GM08714 (cell line): Measurements from ENCODE around the gene RBM28.

ENCODE experiments used
- H3K4me3 ChIP-seq: fragments of 200-500 bp; sonication (Bioruptor generic); 2 replicates; pipeline ENCODE4 v1.5.1; 2014; ENCODE audit warnings: mild to moderate bottlenecking, low read length, inconsistent platforms
- ZNF274 ChIP-seq: IDR thresholded peaks from 2 replicates; pipeline ENCODE4 v1.6.1; 2012; ENCODE audit warnings: mild to moderate bottlenecking, low read depth, low read length

Gene RBM28

DNA sequence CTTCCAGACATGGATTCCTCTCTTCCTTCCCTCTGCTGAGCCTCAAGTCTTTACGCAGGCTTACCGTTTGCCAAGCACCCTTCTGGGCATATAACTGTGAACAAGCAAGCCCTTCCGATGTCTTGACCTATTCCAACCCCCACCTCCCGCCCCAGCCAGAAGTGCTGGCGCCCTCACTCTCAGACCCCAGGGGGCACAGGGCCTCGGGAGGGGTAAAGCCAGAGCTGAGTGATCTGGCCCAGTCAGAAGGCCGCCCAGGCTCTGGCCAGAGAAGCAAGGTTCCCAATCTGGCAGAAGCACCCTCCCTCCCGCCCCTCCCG is 16.6 kb upstream of the RBM28 start:
- TF ChIP-seq ZNF274 = no peak
- H3K4me3 ChIP-seq = no peak overlapping the region

DNA sequence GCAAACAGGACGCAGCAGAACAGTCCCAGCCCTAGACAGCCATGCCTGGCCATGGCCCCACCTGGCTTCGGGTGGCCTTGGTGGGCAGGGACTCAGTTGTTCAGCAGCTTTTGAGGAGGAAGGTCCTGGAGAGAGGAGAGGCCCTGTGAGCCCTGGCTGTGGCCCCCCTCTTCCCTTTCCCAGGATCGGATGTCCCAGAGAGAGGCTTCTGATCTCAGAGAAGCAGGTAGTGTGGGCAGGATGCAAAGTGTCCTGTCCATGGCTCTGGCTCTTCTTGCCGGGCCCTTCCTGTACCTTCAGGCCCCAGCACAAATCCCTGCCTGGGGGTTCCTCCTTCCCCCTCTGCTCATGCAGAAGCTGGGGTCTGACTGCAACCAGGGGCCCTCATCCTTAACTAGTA is 16.2 kb upstream of the RBM28 start:
- H3K4me3 ChIP-seq = no peak overlapping the region
- no peak for TF ChIP-seq ZNF274

DNA sequence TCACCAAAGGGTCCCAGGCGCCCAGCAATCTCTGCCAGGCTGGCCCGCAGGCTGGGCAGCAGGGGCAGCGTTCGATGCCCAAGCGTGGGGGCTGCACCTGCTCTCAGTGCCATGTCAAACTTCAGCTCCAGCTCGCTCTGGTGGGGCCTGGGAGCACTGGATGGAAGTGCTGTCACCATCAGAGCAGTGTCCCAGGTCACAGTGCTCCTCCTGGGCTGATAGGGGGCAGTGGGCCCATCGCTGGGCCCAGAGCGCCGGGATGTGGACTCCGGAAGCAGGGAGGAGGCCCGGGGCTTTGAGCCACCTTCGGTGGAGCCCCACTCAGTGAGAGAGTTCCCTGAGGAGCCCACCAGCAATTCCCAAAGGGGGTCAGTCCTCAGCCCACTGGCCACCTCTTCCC is 15.6 kb upstream of the RBM28 start:
- no peak overlapping the region for H3K4me3 ChIP-seq
- no peak for TF ChIP-seq ZNF274

DNA sequence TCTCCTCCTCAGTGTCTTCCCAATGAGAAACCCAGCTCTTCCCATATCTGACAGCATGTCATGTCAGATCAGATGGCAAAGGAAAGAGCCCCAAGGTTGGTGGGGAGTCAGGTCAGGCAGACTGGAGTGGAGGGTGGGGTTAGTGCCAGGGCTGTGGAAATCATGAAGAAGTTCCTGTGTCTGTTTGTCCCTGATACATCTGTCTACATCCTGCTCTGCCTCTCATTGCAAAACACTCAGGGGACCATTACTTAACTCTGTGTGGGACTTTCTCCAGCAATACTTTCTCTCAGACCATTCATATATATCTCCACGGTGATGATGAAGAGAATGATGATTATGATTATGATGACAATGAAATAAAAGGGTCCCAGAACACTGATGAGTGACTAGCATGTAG is 14.5 kb upstream of the RBM28 start:
- H3K4me3 ChIP-seq = no peak overlapping the region
- no peak for TF ChIP-seq ZNF274

DNA sequence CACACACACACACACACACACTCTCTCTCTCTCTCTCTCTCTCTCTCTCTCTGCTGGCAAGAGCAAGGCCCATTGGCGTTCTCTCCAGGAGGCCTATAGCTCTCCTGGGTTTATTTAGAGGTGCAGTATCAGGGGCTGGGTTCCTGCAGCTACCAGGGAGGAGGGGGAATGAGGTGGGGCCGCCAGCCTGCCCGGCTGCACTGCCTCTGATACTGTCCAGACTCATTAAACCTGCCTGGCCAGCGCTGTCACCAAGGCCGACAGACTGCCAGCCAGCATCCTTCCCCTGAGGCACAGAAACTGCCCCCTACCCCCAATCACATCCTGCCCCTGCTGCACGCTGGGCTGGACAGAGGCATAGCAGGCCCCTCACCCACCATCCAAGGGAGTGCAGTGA is 13.5 kb upstream of the RBM28 start:
- no peak overlapping the region for H3K4me3 ChIP-seq
- TF ChIP-seq ZNF274 = no peak

DNA sequence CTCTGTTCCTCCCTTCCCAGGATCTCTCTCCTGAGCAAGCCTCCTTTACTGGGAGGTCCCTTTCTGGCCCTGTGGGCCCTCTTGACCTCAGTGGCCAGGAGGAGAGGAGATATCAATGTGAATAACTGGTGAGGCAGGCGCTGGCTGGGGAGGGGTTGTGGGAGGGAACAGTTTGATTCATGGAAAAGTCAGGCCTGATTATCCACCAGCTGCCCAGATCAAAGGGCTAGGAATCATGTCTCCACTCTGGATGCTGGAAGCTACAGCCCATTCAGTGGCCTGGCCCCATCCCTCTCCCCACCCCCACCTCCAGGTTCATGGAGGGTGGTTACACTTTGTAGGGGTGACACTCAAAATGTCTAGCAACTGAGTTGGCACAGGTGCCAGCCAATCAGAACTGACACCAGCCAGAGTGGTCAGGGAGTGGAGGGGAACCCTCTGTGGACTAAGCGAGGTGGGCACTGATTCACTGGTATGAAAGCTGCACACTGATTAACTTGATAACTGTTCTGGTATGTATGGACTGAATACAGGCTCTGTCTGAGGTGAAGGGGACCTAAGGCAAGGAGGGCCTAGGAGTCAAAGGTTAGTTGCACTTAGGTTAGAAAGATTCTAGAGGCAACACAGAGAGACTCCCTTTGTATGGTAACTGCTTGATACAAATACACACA is 13.0 kb upstream of the RBM28 start:
- H3K4me3 ChIP-seq = no peak overlapping the region
- TF ChIP-seq ZNF274 = no peak

DNA sequence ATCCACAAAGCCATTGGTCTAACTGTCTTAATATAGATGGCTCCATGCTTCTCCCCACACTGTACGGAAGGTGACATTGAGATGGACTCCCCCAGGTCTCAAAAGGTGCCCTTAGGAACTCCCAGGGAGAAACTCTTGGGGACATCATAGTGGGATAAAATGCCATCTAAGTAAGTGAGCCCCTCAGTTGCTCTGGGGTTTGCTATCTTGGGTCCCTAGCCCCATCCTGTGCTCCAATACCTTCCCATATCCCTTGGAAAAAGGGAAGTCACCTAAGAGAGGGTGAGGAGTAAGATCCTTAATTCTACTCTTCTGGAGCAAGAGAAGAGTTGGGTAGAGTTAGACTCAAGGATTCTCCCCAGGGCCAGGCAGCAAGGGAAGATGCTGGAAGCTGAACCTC is 9.9 kb upstream of the RBM28 start:
- no peak for TF ChIP-seq ZNF274
- H3K4me3 ChIP-seq = no peak overlapping the region

DNA sequence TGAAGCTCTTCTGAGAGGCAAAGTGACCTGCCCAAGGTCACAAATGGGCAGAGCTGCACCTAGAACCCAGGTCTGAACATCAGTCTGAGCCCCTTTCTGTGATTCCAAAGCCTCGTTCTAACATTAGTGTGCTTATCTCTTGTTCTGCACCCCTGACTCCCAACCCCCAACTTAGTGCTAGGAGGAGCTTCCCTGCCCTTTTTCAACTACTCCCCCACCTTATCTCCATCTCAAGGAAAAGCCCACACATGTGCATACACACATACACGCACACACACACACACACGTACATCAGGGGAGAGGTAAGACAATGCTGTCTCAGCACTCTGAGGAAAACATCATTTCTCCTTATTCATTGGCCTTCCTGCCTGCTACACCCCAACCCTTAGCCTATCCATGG is 9.5 kb upstream of the RBM28 start:
- no peak overlapping the region for H3K4me3 ChIP-seq
- TF ChIP-seq ZNF274 = no peak

DNA sequence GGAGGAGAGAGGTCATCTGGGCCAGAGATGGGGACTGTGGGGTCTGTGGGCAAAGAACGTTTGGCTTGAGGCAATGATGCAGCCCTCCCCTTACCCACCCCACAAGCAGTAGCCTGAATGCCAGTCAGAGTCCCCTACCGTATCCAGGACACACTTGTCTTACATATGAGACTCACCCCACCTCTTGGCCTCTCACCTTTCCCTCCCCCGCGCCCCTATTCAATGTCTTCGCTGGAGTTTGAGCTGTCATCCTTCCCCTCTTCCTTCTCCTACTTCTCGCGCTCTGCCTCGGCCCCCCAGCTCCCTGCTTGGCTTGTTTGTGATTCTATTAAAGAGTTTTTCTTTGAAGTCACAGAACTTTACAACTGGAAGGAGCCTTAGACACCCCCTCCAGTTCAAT is 8.9 kb upstream of the RBM28 start:
- no peak overlapping the region for H3K4me3 ChIP-seq
- no peak for TF ChIP-seq ZNF274

DNA sequence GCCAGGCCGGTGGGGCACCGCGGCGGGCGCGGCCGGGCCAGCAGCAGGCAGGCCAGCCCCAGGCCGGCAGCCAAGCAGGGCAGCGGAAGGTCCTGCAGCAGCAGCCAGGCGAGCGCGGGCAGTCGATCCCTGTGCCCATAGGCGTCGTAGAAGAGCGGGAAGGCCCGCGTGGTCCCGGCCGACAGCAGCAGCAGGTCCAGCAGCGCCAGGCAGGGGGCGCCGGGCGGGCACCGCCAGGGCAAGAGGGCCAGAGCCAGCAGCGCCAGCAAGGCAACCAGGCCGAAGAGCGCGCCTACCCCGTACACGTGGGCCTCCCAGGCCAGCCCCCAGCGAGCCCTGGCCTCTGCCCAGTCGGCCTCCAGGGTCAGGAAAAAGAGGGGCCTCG is 8.4 kb upstream of the RBM28 start:
- TF ChIP-seq ZNF274 = no peak
- H3K4me3 ChIP-seq = no peak overlapping the region

DNA sequence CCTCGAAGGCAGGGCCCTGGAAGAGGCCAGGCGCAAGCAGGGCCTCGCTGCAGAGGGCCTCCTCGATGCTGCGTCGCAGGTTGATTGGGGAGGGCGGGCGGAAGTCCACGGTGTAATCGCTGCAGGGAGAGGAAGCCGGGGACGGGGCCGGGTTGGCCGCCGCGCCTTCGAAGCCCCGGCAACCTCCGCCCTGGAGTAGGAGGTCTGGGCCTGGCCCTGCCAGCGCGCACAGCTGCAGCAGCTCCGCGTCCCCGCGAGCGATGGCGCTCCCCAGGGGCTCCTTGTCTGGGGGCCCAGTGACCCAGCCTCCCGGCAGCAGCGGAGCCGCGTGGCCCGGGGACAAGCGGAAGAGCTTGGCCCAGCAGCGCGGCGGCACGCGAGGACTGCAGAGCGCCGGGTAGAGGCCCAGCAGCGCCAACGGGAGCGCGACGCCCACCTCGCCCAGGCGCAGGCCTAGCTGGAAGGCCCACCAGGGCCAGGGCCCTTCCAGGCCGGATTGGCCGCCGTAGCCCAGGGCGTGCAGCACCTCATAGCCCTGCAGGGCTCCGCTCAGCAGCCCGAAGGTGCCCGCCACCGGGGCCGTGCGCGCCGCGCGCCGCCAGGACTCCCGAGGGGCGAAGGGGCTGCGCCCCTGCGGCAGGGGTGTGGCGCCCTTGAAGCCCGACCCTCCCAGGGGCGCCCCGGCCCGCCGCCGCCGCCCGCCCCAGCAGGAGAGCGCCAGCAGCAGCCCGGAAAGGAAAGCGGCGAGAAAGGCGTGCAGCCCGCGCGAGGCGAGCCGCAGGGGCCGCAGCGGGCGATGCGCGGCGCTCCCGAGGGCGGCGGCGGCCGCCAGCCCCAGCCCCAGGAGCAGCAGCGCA is 7.8 kb upstream of the RBM28 start:
- no peak overlapping the region; the same call in 1 of the 2 replicates for H3K4me3 ChIP-seq
- no peak for TF ChIP-seq ZNF274

DNA sequence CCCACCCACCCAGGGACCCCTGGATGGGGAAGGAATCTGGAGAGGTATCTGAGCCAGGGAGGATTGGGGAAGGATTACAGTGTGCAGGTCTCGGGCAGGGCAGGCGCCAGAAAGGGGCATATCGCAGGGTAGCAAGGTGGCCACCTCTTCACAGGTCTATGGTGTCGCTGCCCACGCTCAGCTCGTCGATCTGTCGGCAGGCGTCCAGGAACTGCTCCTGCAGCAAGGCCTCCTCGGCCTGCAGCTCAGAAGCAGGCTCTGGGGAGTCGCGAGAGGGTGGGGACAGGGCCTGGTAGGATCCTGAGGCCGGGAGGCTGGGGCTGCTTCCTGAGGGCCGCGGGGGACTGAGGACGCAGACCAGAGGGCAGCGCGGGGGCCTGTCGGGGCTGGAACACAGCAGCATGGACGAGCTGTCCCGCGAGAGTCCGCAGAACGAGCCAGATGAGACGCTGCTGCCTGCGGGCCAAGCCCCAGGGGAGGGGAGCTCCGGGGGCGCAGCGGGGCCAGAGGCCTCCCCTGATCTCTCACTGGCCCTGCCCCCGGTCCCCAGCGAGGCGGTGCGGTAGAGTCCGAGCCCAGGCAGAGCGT is 7.1 kb upstream of the RBM28 start:
- TF ChIP-seq ZNF274 = no peak
- H3K4me3 ChIP-seq = no peak overlapping the region

DNA sequence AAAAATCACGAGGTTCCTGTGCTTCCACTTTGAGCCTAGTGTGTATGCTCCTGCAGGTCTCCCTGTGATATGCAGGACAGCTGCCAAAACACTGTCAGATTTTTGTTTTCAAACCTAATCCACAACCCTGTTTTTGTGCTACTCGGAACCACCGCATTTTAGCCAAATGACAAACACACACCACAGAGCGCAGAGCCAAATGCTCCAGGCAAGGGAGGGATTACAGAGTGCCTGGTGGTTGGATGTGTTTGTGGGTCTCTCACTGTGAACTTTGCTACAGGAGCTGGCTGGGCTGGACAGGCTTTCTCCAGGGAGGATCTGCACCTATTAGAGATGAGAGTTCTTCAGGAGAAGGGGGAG is 5.7 kb upstream of the RBM28 start:
- no peak for TF ChIP-seq ZNF274

DNA sequence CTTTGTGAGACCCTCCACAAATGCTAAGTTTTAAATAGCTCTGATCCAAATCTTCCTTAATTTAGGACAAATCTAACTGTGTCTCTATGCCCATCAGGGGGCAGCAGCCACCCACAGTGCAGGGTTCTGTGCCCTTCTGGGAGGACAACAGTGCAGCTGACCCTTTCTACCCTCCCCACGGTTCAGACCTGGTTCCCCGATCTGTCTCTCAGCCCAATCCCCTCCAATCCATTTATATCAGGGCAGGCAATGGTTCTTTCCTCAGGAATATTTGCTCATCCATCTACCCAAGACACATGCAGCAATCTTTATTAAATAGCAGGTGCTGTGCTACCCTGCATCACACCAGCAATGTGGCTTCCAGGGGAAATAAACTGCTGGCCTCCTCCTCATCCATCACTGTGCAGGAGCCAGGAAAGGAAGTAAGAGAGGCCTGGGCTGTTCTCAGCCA is 4.0 kb upstream of the RBM28 start:
- H3K4me3 ChIP-seq = no peak overlapping the region
- no peak for TF ChIP-seq ZNF274

More for the DNA sequence above, 5.7 kb upstream of the RBM28 start:
- no peak overlapping the region for H3K4me3 ChIP-seq

DNA sequence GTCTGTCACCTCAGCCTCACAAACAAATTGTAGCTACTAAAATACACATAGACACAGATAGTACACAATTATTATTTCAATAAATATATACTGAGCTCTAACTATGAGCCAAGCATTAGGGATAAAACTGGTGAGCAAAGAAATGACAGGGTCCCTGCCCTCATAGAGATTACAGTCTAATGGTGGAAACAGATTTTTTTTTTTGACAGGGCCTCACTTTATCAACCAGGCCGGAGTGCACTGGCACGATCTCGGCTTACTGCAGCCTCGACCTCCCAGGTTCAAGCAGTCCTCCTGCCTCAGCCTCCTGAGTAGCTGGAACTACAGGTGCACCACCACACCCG is 695 bp upstream of the RBM28 start:
- TF ChIP-seq ZNF274 = no peak
- H3K4me3 ChIP-seq = no peak overlapping the region
